HG03066 (cell line): ENCODE measurements around the gene ZFYVE9.
A peak's percentile ranks its signal among the peaks of the same experiment; 100 is the strongest.

Experiments used
- ATAC-seq: cut with Tn5 transposase; IDR thresholded peaks from one replicate; pipeline ENCODE4 v1.9.1; 2021; ENCODE audit warnings: low read depth; ENCODE audit not compliant: unreplicated experiment

Gene ZFYVE9

DNA sequence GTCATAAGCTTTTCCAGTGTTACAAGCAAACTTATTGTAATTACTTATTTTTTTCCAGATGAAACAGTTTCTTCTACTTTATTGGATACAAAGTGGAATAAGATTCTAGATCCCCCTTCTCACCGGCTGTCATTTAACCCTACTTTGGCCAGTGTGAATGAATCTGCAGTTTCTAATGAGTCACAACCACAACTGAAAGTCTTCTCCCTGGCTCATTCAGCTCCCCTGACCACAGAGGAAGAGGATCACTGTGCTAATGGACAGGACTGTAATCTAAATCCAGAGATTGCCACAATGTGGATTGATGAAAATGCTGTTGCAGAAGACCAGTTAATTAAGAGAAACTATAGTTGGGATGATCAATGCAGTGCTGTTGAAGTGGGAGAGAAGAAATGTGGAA, 95.5 kb downstream of the ZFYVE9 start:
- no peak for ATAC-seq

DNA sequence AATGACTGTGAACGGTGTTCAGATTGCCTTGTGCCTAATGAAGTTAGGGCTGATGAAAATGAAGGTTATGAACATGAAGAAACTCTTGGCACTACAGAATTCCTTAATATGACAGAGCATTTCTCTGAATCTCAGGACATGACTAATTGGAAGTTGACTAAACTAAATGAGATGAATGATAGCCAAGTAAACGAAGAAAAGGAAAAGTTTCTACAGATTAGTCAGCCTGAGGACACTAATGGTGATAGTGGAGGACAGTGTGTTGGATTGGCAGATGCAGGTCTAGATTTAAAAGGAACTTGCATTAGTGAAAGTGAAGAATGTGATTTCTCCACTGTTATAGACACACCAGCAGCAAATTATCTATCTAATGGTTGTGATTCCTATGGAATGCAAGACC, 96.6 kb downstream of the ZFYVE9 start:
- ATAC-seq: no peak

DNA sequence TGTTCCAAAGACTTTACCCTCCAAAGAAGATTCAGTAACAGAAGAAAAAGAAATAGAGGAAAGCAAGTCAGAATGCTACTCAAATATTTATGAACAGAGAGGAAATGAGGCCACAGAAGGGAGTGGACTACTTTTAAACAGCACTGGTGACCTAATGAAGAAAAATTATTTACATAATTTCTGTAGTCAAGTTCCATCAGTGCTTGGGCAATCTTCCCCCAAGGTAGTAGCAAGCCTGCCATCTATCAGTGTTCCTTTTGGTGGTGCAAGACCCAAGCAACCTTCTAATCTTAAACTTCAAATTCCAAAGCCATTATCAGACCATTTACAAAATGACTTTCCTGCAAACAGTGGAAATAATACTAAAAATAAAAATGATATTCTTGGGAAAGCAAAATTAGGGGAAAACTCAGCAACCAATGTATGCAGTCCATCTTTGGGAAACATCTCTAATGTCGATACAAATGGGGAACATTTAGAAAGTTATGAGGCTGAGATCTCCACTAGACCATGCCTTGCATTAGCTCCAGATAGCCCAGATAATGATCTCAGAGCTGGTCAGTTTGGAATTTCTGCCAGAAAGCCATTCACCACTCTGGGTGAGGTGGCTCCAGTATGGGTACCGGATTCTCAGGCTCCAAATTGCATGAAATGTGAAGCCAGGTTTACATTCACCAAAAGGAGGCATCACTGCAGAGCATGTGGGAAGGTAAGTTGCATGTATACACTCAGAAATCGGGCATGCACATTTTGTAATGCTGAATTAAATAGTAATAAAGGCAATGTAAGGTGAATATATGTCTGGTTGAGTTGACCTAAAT, 97.2 kb downstream of the ZFYVE9 start:
- no peak for ATAC-seq

DNA sequence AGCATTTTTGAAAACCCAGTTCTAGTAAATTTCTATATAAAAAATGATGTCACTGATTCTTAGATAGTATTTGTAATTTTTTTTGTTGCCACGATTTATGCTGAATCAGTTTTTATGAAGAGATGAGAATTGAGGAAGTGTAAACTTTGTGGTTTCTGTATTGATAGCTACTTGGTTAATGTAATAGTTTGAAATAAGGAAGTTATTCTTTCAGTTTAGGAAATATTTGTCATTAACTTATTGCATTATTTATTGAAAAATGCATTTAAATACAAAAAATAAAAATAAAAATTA, 97.8 kb downstream of the ZFYVE9 start:
- peak; percentile 76 for ATAC-seq

DNA sequence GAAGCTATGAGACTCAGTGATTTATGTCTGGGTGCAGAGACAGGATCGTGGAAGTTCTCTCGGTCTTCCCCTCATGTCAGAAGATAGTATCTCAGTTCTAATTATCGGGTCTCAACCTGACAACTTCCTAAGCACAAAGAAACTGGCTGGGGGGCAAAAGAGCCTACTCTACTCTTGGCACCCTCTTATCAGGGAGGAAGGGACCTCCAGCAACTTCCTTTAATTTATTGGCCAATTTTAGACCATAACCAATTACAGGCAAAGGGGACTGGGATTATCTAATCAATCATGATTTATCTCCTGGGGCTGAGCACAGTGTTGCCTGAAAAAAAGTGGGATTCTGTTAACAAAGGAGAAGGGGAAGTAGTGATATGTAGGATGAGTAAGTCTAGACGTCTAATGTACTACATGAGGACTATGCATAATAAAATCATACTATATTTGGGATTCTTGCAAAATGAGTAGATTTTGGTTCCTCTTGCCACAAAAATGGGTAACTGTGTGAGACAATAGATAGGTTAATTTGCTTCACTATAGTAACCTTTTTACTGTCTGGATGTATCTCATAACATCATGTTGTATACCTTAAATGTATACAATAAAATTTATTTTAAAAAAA, 98.8 kb downstream of the ZFYVE9 start:
- no peak for ATAC-seq

DNA sequence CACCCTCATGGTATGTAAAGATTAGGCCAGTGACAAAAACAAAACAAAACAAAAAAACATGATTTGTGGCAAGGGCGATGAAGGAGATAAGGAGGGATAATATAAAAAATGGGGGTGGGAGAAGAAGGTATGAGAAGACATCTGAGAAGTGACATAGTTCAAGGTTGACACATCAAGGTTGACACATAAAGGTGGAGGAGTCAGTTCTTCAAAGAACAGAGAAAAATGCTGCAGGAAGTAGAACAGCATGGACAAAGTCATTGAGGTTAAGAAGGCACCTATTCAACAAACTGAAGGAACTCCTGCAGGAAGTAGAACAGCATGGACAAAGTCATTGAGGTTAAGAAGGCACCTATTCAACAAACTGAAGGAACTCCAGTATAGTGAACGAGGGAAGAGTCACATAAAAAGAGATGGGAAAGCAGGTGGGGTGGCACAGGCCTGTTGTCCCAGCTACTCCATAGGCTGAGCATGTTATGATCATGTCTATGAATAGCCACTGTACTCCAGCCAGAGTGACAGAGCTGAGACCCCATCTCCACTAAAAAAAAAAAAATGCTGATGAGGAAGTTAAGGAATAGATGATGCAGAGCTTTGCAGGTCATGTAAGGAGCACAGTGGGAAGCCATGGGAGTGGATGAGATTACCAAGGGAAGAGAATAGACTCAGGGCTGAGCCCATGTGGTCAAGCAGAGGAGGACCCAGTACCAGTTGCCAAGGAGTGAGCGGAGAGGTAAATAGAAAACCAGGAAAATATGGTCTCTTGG, 101.5 kb downstream of the ZFYVE9 start:
- no peak for ATAC-seq

DNA sequence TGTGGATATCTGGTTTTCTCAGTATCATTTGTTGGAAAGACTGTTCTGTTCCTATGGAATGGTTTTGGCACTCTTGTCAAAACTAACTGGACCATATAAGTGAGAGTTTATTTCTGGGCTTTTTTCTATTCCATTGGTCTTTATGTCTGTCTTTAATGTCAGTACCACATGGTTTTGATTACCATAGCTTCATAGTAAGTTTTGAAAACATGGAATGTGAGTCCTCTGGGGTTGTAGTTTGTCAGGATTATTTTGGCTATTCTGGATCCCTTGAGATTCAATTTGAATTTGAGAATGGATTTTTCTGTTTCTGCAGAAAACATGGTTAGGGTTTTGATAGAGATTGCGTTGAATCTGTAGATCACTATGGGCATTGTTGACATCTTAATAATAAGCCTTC, 107.9 kb downstream of the ZFYVE9 start:
- ATAC-seq: no peak

DNA sequence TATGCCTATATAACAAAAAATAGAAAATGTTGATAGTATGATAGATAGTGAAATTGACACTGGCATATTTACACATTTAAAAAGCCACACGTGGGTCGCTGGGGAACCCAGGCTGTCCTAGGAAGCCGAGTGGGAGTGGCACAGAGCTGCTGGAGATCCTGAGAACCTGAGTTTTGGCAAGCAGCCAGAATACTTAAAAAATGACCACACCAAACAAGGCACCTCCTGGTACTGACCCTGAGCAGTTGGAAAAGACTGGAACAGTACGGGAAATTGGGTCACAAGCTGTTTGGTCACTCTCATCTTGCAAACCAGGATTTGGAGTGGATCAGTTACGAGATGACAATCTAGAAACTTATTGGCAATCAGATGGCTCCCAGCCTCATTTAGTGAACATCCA, 111.5 kb downstream of the ZFYVE9 start:
- no peak for ATAC-seq

DNA sequence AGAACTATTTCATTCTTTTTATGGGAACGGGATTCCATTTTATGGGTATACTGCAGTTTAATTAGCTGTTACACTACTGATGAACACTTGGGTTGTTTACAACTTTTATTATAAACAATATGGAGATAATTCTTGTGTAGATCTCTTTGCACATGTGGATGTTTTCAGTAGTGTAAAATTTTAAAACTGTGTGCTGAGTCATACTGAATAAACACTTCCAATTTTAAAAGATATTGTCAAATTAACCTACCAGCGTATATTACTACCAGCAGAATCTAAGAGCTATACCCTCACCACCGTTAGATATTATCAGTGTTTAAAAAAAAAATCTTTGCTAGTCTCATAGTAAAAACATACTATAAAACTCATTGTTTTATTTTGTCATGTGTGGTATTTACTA, 118.0 kb downstream of the ZFYVE9 start:
- ATAC-seq: no peak

DNA sequence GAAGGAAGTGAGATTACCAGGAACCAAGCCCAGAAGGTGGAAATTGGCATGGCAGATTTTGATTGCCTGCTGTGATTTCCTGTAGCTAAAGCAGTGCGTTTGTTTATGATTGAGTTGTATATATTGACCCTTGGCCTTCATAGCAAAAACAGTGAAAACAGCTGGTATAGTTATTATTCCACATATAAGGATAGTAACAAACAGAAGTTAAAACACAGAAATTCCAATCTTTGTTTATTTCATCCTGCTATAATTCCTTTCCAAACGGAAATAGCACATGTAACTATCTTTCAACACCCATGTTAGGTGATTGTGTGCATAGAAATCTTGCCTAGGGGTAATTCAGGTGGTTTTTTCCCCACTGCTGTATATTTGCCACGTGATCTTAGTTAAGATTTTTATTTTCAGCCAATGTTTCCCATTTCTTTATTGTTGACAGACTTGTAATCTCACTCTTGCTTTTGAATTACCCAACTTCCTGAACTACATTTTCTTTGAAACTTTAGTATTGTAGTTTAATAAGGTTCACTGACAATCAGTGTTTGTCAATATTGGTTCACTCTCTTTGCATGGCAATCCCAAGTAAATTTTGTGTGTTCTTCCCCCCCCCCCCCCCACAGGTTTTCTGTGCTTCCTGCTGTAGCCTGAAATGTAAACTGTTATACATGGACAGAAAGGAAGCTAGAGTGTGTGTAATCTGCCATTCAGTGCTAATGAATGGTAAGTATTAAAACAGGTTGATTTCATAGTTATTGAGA, 121.4 kb downstream of the ZFYVE9 start:
- ATAC-seq: no peak

DNA sequence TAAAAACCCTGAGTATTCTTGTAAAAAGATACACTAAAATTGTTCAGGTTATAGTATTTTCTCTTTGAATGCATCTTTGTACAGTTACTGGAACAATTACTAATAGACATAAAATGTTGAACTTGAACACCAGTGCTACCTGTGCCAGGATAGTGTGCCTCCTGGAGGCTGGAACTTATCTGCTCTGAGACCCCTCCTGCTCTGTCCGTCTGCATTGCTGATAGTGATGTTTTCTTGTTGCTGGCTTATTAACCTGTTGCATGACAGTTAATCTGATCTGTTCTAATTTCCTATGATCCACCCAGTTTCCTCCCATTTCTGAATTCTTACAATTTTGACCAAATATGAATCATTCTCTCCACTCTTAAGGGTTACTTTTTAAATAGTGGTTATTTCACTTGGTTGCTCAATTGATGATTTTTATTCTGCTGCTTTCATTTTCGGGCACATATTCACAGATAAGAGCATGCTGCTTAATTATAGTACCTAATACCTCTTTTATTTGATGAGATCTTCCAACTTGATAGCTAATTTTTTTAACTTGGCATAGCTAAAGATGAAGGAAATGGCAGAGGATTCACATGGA, 122.7 kb downstream of the ZFYVE9 start:
- no peak for ATAC-seq

DNA sequence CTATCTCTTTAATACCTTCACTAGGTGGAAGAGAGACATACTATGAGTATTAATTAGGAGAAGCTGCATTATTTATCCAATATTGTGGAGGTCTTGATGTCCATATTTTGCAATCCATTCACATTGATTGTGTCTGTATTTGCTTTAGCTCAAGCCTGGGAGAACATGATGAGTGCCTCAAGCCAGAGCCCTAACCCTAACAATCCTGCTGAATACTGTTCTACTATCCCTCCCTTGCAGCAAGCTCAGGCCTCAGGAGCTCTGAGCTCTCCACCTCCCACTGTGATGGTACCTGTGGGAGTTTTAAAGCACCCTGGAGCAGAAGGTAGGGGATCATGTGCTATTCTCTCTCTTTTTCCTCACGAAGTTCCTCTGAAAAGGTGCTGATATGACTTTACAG, 124.6 kb downstream of the ZFYVE9 start:
- no peak for ATAC-seq

DNA sequence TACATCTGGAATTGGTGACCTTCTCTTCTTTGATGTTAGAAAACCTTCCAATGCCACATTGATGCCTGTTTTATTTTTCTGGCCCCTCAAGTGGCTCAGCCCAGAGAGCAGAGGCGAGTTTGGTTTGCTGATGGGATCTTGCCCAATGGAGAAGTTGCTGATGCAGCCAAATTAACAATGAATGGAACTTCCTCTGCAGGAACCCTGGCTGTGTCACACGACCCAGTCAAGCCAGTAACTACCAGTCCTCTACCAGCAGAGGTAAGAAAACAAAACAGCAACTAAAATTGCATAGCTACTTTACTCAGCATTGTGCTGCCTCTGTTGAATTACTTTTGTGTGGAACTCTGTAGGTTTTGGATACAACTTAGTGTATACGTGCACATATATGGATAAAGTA, 126.5 kb downstream of the ZFYVE9 start:
- no peak for ATAC-seq

DNA sequence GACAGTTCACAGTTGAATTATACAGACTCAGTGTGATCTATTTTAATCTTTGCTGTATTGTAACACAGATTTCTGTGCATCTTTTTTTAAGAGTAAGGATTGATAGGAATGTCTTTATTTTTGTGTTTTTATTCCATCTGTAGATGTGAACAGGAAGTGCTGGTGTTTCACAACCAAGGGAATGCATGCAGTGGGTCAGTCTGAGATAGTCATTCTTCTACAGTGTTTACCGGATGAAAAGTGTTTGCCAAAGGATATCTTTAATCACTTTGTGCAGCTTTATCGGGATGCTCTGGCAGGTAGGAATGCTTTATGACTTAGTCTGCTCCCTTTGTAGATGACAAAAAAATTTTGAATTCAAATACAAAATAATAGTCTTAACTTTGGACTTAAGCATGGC, 139.6 kb downstream of the ZFYVE9 start:
- ATAC-seq: no peak

DNA sequence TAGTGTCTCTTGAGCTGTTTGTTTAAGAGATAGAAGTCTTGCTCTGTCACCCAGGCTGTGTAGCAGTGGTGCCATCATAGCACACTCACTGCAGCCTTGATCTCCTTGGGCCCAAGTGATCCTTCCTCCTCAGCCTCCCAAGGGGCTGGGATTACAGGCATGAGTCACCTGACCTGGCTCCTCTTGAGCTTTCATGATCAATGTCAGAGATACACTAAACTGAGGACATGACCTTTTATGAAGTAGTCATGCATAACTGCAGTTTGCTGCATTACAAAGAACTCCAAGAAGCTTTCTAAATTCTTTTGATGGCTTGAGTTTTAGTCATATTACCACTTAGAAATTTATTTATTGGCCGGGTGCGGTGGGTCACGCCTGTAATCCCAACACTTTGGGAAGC, 146.4 kb downstream of the ZFYVE9 start:
- no peak for ATAC-seq

DNA sequence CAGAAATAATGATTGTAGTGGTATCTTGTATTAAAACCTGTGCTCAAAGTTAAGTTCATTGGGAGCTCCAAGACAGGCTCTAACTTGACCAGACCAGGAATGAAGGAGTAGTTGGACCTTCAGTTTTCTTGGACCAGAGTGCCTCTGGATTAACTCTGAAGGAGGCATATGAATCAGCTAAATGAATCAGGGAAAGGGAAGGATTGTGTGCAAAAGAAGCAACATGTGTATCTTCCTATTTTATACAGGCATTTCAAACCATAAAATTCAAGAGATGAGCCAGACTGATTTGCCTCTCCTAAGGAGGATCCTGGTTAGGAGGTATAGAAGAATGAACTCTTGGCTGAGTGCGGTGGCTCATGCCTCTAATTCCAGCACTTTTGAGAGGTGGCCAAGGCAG, 152.7 kb downstream of the ZFYVE9 start:
- no peak for ATAC-seq

DNA sequence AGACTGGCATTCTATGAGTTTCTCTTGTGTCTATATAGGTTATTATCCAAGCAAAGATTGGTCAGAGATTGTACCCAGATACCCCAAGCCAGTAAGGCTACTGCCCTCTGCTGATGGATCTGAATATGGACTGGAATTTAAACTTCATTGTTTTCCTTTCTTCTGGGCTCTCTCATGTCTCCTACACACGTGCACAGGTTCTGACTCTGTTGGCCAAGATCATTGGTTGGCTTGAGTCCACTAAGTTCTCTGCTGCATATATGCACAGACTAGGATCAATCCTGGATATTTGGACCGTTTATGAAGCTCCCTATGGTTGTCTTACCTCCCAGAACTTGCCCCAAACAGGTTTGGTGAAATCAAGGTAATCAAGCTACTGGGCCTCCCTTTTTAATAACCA, 154.5 kb downstream of the ZFYVE9 start:
- ATAC-seq: no peak

DNA sequence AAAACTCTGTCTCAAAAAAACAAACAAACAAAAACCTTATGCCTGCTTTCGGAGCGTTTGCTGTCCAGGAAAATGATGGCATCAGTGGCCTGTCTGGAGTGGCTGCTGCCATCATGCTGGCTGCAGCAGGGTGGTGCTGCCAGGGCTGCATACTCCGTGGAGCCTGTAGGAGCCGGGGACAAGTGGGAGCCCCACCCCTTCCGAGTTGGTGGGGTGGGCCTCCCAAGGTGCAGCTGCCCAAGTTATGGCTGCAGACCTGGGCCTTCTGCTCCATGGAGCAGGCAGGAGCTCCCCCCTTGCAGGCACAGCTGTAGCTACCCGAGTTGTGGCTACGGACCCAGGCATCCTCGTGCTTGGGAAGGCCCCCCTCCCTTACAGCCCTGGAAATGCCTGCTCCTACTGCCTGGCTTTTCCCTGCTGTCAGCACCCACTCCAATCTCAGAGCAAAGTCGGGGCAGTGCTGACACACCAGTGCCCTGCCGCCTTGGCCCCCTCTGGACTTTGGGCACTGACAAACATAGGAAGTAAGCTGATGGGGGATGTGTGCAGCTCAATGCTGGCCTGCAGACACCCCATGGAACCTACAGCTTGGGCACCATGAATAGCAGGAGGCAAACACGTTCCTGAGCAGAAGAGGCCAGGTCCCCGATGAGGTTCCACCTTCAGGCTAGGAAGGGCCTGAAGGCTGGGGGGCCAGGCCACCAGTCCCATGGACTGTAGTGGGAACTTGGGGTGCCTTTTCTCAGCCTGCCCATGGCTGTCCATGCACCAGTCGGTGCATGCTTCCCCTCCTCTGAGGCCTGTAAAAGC, 163.7 kb downstream of the ZFYVE9 start:
- no peak for ATAC-seq

DNA sequence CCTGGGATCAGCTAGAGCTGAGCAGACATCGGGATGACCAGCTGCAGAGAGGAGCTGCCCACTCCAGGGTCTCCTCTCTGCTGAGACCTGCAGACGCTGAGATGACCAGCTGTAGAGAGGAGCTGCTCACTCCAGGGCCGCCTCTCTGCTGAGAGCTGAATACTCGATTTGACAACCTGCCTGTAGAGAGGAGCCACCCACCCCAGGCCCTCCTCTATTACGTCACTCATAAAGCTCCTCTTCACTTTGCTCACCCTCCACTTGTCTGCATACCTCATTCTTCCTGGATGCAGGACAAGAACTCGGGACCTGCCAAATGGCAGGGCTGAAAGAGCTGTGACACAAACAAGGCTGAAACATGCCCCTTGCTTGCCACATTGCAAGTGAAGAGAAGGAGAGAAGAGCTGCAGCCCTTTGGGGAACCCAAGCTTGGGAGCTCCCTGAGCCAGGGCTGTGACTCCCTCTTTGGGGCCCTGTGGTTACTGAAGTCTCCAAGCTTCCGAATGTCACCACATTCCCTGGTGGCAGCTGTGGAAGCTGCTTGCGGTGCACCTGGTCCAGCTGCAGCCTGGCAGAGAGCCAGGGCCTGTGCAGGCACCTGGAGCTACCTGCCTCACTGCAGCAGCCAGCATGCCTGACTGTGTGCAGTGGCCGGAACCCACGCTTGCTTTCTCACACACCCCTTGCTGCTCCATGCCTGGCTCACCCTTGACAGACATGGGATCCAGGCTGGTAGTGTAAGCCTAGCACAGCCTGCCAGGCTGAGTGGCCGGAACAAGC, 164.5 kb downstream of the ZFYVE9 start:
- no peak for ATAC-seq
